HG03442 (cell line): ENCODE measurements around the gene PPP1CB.
"Not testable (repeated sequence)": the region's sequence is repeated elsewhere in the genome, so short reads cannot be mapped to it uniquely, and the experiment has no call there.

ENCODE experiments used
- ATAC-seq: cut with Tn5 transposase; IDR thresholded peaks from one replicate; pipeline ENCODE4 v1.9.1; 2021; ENCODE audit warnings: mild to moderate bottlenecking, moderate library complexity; ENCODE audit not compliant: unreplicated experiment

Gene PPP1CB

DNA sequence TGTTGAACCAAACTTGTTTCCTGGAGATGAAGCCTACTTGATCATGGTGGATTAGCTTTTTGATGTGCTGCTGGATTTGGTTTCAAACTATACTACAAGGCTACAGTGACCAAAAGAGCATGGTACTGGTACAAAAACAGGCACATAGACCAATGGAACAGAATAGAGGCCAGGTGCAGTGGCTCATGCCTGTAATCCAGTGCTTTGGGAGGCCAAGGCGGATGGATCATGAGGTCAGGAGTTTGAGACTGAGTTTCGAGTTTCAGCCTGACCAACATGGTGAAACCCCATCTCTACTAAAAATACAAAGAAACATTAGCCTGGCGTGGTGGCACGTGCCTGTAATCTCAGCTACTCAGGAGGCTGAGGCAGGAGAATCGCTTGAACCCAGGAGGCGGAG, 9.0 kb upstream of the PPP1CB start:
- ATAC-seq, result not testable (repeated sequence)

DNA sequence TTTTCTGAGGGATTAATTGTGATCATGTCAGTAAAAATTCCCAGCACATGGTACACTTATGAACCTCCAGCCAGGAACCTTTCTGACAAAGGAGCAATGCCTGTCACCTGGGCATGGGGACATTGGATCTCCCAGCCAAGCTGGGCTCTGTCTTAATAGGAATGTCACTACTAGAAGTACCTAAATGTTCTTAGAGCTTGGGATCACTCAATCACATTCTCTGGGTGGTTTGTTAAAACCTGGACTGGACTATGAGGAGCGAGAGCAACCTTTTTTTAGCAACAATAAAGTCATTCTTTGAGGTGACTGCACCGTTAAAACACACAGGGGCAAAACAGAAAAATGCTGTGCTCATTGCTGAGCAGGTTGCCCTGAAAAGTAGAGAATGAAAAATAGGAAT, 6.4 kb upstream of the PPP1CB start:
- ATAC-seq, result no peak

DNA sequence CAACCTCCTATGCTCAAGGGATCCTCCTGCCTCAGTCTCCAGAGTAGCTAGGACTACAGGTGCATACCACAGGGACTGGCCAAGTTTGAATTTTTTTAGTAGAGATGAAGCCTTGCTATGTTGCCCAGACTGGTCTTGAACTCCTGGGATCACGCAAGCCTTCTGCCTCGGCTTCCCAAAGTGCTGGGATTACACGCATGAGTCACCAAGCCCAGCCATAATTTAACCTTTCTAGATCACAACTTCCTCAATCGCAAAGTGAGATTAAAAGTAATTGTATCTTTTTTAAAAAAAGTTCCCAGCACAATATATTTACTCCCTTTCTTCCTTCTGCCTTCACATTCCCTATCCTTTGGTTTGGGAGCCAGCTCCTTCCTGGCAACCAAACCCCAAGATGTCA, 5.8 kb upstream of the PPP1CB start:
- no peak for ATAC-seq

DNA sequence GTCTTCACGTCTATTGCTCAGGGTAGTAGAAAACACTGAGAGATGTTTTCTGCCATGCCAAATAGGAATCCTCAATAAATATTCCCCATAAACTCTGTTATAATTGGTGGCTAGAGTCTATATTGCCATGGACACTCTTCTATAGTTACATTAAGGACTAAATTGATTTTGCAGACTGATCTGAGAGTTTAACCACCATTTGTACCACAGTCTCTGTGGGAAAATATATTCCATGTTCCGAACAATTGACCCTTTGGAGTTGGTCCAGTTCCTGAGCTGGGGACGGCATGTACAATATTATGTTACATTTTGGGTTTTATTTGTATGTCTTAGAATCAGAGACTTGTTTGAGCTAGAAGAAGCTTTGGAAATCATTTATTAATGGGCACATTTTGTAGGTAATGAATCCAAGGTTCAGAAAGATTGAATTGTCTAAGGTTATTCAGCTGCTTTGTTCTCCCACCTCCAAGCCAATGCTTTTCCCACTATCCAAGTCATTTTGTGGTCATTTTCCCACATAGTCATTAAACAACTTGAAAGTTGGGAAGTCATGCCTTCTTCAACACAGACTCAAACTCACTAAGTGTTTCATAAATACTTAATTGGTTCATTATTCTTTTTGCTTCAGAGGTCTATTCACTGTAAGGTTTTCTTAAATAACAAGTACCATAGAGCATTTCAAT, 5.1 kb upstream of the PPP1CB start:
- ATAC-seq, result no peak

DNA sequence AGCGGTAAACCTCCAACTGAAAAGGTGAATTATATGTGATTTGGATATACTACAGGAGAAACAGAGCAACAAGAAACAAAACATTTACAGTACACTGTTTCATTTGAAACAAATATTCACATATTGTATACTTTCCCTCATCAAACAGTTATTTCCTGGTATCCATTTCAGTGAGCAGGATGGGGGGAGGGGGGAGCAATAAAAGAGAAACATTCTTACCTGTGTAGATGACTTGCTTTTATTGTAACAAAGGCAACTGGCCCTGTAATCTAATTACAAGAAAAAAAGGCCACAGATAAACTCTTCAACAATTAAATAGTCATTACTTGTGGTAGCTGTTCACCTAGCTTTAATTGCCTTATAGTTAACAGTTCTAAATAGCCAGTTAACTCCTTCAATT, 3.9 kb upstream of the PPP1CB start:
- ATAC-seq, result no peak

DNA sequence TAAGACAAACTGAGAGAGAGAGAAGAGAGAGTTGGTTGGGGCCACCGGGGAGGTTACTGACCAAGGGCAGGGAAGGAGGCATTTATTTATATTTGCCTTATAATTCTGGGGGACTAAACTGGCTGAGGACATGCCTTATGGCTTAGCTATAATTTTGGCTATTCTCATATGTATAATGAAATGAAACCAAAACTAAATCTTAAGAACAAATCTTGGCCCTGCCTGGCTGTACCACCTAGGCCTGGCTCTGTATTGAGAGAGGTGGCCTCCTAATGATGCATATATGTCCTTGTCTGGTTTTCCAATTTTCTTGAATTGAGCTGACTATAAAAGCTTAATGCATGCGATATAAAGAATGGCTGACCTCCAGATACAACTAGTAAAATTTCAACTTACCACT, 3.5 kb upstream of the PPP1CB start:
- ATAC-seq, result no peak

DNA sequence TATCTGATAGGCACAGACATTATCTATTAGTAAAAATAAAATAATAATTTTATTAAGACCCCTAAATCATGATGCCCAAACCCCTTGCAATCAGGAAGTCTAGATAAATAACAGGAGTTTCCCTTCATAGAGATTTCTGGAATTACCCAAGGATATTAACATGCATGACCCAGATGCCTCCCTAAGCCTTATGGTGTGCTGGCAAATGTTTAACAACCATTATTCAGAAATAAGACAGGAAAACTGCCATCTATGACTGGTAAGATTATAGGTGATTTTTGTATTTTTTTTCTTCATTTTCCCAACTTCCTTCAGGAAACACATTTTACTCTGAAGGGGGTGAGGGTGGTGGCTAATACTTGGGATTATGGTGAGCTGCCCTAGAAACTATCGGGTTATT, 2.7 kb upstream of the PPP1CB start:
- no peak for ATAC-seq

DNA sequence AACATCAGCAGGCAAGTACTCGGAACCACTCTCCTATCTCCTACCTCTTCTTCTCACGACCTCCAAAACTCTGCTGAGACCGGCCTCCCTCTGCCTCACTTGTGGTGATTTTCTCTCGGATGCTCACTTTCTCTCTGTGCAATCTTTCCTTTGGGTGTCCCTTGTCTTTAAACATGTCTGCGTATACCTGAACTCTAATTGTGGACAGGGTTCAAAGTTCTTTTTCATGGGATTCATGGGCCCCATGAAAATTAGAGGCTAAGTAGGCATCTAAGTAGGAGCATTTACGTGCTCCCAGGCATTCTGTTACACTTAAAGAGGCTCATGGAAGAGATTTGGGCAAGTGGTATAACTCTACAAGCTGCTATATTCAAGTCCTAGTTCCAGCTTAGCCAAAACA, 2.1 kb upstream of the PPP1CB start:
- ATAC-seq, result no peak

DNA sequence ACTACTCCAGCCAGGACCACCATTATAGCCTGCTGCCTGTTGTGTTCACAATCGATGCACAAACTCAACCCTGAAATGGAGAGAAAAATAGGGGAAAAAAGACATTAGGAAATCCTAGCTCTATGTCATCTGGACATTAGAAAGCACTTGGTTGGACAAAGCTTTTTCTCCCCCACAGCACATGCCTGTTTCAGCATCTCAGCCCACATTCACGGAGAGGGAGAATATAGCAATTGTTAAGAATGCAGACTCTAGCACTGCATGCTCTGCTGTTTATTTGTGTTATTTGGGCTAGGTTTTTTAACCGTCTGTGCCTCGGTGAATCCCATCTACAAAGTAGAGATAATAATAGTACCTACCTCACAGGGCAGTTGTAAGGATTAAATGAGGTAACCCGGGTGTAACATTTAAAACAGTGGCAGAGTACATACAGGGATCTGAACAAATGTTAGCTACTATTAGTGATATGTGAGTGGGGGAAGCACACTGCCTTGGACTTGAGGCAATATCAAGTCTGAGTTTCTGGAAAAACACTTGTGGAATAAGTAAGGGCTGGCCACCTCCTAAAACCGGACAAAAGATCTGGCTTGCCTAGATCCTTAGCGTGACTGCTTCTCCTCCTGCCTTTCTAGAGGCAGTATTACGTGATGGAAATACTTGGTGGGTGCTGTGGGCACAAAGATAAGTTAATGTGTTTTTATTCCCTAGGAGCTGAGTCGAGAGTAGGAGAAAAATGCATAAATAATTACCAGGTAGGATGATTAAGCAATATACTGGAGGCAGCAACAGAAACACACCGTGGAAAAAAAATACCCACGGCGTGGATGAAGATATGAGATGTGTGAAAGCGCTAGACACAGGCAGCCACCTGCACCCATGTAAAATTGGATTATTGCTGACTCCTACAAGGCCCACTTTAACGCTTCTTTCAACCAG, 1.0 kb upstream of the PPP1CB start:
- ATAC-seq, result no peak

DNA sequence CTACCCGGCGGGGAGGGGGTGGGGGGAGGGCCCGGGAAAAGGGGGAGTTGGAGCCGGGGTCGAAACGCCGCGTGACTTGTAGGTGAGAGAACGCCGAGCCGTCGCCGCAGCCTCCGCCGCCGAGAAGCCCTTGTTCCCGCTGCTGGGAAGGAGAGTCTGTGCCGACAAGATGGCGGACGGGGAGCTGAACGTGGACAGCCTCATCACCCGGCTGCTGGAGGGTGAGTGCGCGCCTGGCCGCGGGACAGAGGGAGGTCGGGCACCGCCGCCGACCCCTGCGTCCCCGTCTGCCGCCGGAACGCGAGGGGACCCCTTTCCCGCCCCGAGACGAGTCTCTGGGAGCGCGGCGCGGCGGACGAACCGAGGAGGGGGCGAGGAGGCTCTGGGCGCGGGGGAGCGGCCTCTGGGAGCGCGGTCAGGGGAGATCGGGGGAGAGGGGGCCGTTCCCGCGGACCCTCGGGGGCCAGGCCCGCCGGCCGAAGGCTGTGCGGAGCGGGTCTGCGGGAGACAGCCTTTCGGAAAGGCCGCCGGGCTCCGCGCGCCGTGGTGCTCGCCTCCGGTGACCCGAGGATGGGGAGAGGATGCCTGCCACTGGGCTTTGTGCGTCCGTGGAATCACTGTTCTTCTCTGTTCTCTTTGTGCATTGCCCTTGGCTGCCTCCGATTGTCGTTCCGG, 463 bp downstream of the PPP1CB start:
- peak; percentile 23 for ATAC-seq

DNA sequence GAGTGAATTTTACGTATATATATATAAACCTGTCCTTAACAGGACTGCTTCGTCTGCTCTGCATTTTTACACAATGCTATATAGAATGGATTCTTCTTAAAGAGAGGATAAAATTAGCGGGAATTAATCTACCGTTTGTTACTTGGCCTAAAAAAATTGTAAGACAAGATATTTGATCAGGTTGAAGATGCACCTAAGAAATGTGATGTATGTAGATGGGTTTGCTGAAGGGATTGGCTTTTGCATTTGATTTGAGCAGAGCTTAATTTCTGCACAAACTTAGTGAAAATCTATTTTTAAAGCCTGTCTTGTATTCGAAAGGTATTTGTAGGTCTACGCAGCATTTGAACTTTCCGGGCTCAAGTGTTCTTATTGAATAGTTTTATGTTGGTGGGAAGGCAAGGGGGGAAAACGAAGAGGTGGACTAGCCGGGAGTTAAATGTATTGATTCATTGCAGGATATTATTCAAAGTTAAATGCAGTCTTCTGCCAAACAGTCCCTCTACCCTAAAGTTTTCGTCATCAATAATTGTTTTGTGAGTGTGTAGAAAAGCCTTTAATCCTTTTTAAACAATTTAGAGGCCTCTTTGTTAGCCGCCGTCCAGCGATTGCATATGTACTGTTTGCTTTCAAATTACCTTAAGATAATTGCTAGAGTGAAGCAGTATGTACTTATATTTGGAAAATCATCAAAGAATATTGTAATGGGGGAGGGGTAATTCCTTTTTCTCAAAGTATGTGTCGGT, 1.2 kb downstream of the PPP1CB start:
- ATAC-seq, result no peak

DNA sequence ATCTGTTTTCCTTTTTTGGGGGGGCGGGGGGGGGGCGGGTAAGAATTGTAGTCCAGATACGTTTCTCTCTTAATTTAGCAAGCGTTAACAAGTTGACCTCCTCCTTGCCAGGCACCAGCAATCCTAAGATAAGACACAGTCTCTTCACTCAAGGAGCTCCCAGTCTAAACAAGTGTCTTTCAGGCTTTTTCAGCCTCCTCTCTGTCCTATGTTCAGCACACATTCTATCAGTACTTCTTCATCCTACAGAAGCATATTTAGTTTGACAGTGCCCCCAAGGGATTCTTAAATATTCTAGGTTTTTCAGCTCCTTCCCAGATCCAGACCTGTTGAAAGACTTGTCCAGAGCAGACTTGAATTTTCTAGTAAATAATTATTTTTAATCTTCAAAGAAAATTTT, 2.7 kb downstream of the PPP1CB start:
- no peak for ATAC-seq

DNA sequence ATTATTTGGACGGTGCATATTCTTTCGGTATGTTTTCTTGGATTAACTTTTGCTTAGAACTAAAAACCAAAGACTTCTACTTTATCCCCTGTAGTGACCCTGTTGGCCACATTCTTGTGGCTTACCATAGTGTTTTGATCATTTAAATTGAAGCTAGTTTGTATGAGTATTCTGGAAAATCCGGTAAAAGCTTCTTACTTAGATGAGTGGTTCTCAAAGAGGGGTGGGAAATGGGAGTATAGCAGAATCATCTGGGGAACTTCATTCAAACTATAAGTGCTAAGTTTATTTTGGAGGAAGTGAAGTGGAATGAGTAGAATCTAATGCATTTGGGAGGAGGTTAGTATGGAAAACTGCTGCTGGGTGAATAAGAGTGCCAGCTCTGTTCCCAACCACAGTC, 3.8 kb downstream of the PPP1CB start:
- no peak for ATAC-seq

DNA sequence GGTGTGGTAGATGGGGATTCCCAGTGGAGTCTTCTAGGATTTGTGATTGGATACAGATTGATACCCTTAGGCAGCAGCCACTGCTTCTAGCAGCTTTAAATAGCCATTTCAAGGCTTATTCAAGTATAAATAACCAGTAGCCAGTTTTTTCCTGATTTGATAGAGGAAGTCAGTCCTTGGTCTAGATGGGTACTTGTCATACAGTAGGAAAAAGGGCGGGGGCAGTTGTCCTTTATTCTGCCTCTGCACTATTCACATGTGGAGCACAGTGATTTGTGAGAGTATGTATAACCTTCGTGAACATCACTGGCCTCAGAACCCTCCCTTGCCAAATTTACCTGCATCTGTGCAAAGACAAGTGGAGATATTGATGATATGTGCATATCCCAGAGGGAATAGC, 6.8 kb downstream of the PPP1CB start:
- no peak for ATAC-seq

DNA sequence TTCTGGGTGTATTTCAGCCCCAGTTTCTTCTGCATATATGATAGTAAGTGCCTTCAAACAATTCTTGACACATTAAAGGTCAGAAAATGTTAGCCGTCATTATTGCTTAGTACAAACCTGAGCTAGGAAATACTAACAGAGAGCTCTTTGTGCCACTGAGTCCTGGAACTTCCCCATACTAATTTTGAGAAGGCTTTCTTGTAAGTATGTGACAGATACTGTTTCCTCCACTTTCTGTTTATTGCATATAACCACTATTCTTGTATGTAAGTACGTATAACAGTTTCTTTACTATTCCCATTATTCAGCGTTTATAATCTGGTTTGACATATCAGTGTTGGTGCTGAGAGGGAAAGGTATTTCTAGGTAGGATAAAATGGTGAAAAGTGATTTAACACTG, 9.8 kb downstream of the PPP1CB start:
- ATAC-seq, result no peak

DNA sequence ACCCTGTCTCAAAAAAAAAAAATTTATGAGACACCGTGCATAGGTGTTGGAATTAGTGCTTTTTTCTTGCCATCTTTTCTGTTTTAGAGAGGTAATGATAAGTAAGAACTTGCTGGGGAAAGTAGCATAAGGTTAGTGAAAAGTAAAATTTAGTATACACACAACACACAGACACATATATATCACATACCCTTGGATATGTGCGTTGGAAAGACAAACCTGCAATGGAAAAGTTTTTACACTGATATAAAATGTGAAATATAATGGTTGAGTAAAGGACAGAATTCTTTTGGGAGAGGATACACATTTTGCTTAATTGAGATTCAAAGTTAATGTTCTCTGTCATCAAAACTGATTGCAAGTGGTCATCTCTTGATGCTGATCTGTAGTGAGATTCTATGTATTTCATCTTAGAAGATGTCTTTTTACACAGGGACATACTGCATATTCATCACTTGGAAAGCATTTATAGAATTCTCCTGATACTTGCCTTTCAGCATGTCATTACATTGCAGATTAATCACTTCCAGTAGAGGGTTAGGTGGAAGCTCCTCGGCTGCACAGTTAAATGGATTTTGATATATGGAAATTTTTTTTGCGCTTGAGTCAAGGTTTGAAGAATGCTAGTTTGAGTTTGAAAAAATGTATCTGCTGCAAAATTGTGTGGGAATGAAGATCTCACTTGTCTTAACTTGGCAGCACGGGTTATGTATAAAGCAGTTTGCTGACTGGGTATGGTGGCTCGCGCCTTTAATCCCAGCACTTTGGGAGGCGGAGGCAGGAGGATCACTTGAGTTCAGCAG, 13.5 kb downstream of the PPP1CB start:
- ATAC-seq, result no peak

DNA sequence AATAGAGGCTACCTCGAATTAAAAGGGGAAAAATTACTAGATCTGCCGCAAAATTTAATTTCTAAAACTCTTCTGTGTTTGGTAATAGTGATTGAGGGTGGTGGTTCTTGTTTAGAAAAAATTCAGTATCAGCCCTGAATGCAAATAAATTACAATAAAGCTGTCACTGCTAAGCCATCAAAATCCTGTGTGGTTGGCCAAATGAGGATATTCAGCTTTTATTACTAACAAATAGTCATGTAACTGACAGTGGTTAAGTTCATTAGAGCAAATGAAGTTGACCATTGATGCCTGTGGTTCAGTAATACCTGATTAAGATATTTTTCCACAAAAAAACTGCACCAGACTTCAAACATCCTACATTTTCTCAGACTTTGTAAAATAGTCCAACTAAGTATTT, 14.4 kb downstream of the PPP1CB start:
- ATAC-seq, result no peak

DNA sequence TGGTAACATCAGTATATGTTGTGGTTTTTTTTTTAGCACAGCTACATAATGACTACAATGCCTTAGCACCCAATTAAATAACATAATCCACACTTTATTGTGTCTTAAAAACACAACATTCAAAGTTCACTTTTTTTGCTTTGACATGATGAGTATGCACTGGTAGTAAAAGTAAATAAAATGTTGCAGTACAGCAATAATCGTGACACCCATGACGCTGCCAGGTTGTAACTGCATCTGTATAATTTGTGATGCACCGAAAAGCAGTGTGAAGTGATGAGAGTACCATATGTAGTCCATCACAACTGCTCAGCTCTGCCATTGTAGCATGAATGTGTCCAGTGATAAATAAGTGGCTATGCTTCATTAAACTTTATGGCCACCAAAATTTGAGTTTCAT, 15.7 kb downstream of the PPP1CB start:
- no peak for ATAC-seq

DNA sequence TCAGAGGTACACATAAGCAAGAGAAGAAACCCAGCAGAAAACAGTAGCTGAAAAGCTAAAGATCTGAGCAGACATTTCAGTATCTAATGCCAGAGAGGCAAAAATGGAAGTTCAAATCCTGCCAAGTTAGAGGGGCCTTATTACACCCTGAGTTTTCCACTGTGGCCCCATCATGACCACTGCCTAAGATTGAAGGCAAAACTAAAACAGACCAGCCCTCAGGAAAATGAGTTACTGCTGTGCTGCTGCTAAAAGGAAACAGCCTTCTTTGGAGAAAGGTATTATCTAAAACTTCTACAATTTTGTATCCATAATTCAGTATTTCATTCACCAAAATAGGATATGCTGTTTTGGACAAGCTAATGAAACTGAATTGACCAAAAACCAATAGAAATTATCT, 16.8 kb downstream of the PPP1CB start:
- ATAC-seq, result no peak

DNA sequence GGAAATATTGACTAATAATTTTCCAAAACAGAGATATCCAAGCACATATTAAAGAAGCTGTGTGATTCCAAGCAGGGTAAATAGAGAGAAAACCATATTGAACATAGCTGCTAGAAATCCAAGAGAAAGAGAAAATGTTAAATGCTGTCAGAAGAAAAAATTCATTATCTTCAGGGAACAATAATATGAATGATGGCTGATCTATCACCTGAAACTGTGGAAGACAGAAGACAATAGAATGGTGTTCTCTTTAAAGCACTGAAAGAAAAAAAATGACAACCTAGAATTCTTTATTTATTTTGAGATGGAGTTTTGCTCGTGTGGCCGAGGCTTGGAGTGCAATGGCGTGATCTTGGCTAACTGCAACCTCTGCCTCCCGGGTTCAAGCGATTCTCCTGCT, 17.3 kb downstream of the PPP1CB start:
- ATAC-seq, result no peak
